ENCODE measurements around the gene ZNF362.

DNA sequence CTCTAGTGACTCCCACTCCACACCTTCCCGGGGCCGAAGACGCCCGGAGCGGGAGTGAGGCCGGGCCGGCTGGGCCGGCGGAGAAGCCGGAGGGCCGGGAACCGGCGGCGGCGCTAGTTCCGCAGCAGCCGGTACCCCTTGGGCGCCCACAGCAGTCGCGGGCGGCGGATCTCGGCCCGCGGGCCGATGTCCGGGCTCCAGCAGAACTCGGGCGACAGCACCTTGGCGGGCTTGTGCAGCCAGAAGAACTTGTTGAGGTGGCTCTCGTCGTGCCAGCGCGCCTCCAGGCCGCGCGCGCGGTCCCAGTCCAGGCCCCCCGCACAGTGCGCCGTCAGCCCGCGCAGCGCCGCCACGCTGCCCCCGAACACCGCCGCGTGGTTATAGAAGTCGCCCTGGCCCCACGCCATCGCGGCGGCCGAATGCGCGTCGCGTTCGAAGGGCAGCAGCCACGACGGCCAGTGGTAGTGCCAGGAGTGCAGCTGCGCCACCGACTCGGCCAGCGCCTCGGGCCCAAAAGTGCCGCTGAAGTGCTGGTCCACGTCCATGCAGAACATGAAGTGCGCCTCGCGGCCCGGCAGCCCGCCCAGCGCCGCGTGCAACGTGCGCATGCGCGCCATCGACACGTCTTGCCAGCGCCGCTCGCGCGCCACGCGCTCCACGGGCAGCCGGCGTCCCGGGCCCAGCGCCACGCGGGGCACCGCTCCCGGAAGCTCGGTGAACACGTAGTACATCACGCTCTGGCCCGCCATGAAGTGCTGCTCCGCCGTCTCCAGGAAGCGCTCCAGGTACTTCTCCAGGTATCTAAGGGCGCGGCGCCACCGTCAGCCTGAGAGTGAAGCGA, 50.6 kb downstream of the ZNF362 start:
- no peak for TF ChIP-seq POLR2A (IDR thresholded peaks at IDR 0.05)
- TF ChIP-seq, protein P1, sequence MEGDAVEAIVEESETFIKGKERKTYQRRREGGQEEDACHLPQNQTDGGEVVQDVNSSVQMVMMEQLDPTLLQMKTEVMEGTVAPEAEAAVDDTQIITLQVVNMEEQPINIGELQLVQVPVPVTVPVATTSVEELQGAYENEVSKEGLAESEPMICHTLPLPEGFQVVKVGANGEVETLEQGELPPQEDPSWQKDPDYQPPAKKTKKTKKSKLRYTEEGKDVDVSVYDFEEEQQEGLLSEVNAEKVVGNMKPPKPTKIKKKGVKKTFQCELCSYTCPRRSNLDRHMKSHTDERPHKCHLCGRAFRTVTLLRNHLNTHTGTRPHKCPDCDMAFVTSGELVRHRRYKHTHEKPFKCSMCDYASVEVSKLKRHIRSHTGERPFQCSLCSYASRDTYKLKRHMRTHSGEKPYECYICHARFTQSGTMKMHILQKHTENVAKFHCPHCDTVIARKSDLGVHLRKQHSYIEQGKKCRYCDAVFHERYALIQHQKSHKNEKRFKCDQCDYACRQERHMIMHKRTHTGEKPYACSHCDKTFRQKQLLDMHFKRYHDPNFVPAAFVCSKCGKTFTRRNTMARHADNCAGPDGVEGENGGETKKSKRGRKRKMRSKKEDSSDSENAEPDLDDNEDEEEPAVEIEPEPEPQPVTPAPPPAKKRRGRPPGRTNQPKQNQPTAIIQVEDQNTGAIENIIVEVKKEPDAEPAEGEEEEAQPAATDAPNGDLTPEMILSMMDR (IDR thresholded peaks at IDR 0.05), result no peak

All from thyroid gland (tissue), 4 donors.